Measurements from ENCODE around the gene TMEM163.

TMEM163 gene

GRCh38 chr2:134564549-134564948 lies 154.3 kb downstream of the TMEM163 start:
- no peak overlapping the region for H3K4me3 Mint-ChIP-seq
- no peaks in the 10 kb centered on the region for H3K27me3 Mint-ChIP-seq (ENCODE audit: low read depth, poor library complexity)
- no peak for DNase-seq
- peaks cover 6% of the 10 kb centered on the region for H3K4me1 Mint-ChIP-seq
- H3K27ac Mint-ChIP-seq: no peak overlapping the region
- no peak for TF ChIP-seq CTCF (IDR thresholded peaks at IDR 0.05)
- H3K36me3 Mint-ChIP-seq (ENCODE audit: low read depth): no peaks in the 10 kb centered on the region
- no peaks in the 10 kb centered on the region for H3K9me3 Mint-ChIP-seq

- Mint-ChIP-seq H3K9me3 (no peaks in the 10 kb centered on the region), H3K27me3 (ENCODE audit: low read depth, poor library complexity) (peaks cover 14% of the 10 kb centered on the region), H3K27ac (no peak overlapping the region), H3K4me3 (no peak overlapping the region), H3K4me1 (peaks cover 6% of the 10 kb centered on the region), H3K36me3 (ENCODE audit: low read depth) (no peaks in the 10 kb centered on the region)
- DNase-seq: no peak
- no peak for TF ChIP-seq CTCF (IDR thresholded peaks at IDR 0.05)
These were observed 160.5 kb downstream of the TMEM163 start for GRCh38 chr2:134558208-134558830.

- no peak for DNase-seq
- Mint-ChIP-seq H3K27me3 (ENCODE audit: low read depth, poor library complexity) (peaks cover 14% of the 10 kb centered on the region), H3K36me3 (ENCODE audit: low read depth) (no peaks in the 10 kb centered on the region), H3K27ac (no peak overlapping the region), H3K4me1 (peaks cover 13% of the 10 kb centered on the region), H3K9me3 (no peaks in the 10 kb centered on the region), H3K4me3 (no peak overlapping the region)
- no peak for TF ChIP-seq CTCF (IDR thresholded peaks at IDR 0.05)
These were observed 163.4 kb downstream of the TMEM163 start for GRCh38 chr2:134555411-134555810.

- TF ChIP-seq CTCF (IDR thresholded peaks at IDR 0.05): no peak
- H3K36me3 Mint-ChIP-seq (ENCODE audit: low read depth): no peaks in the 10 kb centered on the region
- no peak overlapping the region for H3K4me3 Mint-ChIP-seq
- H3K27me3 Mint-ChIP-seq (ENCODE audit: low read depth, poor library complexity): peaks cover 14% of the 10 kb centered on the region
- no peak overlapping the region for H3K27ac Mint-ChIP-seq
- DNase-seq: no peak
- H3K9me3 Mint-ChIP-seq: no peaks in the 10 kb centered on the region
- peaks cover 7% of the 10 kb centered on the region for H3K4me1 Mint-ChIP-seq
These were observed 165.1 kb downstream of the TMEM163 start for GRCh38 chr2:134553657-134554056.

GRCh38 chr2:134550566-134551164 lies 168.1 kb downstream of the TMEM163 start:
- H3K4me1 Mint-ChIP-seq: peaks cover 8% of the 10 kb centered on the region
- no peaks in the 10 kb centered on the region for H3K9me3 Mint-ChIP-seq
- H3K27me3 Mint-ChIP-seq (ENCODE audit: low read depth, poor library complexity): peaks cover 7% of the 10 kb centered on the region
- H3K36me3 Mint-ChIP-seq (ENCODE audit: low read depth): no peaks in the 10 kb centered on the region
- H3K4me3 Mint-ChIP-seq: no peak overlapping the region
- no peak for TF ChIP-seq CTCF (IDR thresholded peaks at IDR 0.05)
- no peak for DNase-seq
- no peak overlapping the region for H3K27ac Mint-ChIP-seq

- no peak overlapping the region for H3K4me3 Mint-ChIP-seq
- no peaks in the 10 kb centered on the region for H3K9me3 Mint-ChIP-seq
- no peak for TF ChIP-seq CTCF (IDR thresholded peaks at IDR 0.05)
- peaks cover 17% of the 10 kb centered on the region for H3K4me1 Mint-ChIP-seq
- DNase-seq: no peak
- H3K36me3 Mint-ChIP-seq (ENCODE audit: low read depth): no peaks in the 10 kb centered on the region
- peaks cover 7% of the 10 kb centered on the region for H3K27me3 Mint-ChIP-seq (ENCODE audit: low read depth, poor library complexity)
- H3K27ac Mint-ChIP-seq: no peak overlapping the region
These were observed 169.7 kb downstream of the TMEM163 start for GRCh38 chr2:134549104-134549503.

Data from nephron progenitor cell (in vitro differentiated cells).